Fibroblast of skin of scalp (primary cell): ENCODE measurements around the gene GLI3.

ENCODE experiments used
- DNase-seq: peaks from one replicate; pipeline ENCODE4 v3.0.0-alpha.2; 2013

Gene GLI3

DNA sequence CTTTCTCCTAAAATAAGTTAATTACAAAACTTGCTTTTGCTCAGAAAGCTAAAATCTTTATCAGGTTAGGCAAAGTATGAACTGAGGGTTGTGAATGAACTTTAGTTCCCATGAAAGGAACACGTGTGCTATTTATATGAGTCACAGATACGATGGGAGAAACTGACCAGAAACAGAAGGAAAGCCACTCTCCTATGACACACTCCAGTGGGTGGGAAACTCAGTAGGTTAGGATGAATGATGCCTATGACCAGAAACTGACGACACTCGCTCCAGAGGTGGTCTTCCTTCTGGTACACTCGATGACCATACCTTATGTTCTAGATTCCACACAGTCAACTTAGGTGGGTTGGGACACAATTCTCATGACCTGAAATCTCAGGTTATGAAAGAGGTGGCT lies 318.4 kb downstream of the GLI3 start:
- peak; percentile 74 for DNase-seq

DNA sequence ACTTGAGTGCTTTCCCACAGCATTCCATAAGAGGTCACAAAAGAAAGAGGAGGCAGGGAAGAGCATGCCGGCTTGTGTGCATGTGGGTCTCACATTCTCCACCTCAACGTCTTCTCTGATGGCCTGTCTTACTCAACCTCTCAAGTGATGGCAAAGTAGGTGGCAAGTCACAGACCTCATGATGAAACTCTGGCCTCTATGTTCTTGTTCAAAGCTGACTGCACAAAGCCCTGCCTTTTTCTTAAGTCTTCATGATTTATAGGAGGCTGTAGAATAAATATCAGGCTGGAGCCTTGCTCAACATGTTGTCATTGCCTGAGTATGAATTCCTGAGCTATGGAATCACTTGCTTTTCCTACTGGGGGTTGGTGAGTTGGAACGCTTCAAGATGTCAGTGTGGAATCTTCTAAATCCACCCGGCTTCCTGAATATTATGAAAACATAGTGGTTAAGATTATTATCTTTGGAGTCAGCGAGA lies 320.5 kb downstream of the GLI3 start:
- peak; percentile 100 for DNase-seq

DNA sequence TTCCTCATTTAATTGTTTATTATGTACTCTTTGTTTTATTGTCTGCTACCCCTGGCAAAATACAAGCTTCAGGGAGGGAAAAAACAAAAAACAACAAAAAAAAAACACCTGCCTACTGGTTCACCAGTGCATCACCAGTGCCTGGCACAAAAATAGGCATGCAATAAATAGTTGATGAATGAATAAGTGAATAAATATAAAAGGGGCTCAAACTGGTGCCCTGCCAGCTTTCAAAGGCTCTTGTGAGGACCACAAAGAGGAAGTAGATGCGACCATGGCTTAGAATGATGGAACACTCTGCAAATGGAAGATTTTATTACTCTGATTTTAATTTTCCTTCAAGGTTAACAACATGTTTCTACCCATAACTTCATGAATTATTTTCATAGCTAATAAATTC lies 321.1 kb downstream of the GLI3 start:
- DNase-seq, result peak; percentile 51

DNA sequence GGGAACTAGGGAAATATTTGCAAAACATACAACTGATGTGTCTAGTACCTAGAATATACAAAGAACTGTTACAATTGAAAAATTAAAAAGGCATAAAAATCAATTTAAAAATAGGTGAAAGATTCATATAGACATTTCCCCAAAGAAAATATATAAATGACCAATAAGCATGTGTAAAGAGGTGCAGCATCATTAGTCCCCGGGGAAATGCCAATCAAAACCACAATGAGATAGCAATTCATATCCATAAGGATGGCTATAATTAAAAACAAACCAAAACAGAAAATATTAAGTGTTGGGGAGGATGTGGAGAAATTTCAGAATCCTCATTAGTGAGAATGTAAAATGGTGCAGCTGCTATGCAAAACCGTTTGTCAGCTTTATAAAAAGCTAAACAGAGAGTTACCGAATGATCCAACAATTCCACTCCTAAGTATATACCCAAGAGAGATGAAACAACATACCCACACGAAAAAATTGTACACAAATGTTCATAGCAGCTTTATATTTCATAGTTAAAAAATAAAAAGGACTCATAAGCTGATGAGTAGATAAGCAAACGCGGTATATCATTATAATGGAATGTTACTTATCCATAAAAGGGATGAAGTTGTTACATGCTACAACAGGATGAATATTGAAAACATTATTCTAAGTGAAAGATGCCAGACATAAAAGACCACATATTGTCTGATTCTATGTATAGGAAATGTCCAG lies 324.0 kb downstream of the GLI3 start:
- DNase-seq, result peak; percentile 90

DNA sequence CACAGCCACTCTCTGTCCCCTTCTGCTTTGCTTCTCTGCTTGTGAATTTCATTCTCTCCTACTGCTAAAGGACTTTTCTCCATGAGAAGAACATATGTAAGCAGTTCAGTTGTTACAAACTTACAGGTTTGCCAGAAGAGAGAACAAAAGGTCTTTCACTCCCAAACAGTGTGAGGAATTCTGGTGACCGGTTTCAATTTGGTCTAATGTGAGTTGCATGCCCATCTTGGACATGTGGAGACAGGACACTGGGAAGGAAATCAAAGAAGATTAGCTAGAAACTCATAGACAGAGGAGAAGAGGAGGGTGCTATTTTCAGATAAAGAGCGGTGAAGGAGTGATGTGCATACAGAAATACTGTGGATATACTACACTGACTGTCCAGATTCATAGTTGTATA lies 324.6 kb downstream of the GLI3 start:
- DNase-seq, result no peak

DNA sequence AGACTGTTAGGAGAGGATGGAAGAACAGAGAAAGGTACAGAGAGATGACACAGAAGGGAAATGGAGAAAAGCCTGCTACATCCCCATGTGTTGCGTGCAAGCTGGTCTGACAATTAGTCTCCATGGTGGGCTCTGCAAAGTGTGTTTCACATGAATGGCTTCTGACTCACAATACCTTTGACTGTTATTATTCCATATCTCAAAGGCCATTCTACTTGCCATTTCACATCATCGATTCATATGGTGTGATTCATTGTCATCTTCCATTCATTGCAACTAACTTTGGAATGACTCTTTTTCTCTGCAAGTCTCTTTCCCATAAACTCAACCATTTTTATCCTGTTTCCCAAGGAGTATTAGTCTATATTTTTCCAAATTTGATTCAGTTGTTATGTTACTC lies 325.2 kb downstream of the GLI3 start:
- peak; percentile 97 for DNase-seq
